ENCODE data around the gene PDSS1.
"Not testable (repeated sequence)": the region's sequence is repeated elsewhere in the genome, so short reads cannot be mapped to it uniquely, and the experiment has no call there.

The PDSS1 gene

GRCh38 chr10:26681076-26681475, 16.4 kb upstream of the PDSS1 start:
- Histone ChIP-seq H3K4me3 (no peak overlapping the region), H3K4me2 (no peak overlapping the region), H3K9ac (no peak overlapping the region), H4K20me1 (no peaks in the 10 kb centered on the region), H3K36me3 (no peaks in the 10 kb centered on the region), H3K9me3 (no peaks in the 10 kb centered on the region), H3K27ac (no peak overlapping the region), H3K27me3 (no peaks in the 10 kb centered on the region), H3K4me1 (peaks cover 16% of the 10 kb centered on the region; the same call in 1 of the 2 replicates)
- TF ChIP-seq Cebpa-rat (IDR thresholded peaks at IDR 0.05) = no peak

DNA sequence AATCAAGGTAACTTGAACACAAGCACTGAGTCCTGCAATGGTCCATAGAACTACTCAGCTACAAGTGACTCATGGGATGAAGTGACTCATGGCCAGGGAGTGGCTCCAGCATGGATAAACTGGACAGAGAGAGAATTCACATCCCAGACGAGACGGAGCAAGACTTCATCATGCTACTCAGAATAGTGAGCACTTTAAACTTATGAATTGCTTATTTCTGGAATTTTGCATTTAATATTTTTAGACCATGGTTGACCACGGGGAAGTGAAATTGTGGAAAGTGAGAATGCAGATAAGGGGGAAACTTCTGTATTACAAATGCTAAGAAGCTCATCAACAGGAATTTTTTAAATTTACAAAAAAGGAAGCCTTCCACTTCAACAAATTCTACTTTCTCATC, 15.5 kb upstream of the PDSS1 start:
- not testable (repeated sequence) for H3K36me3 ChIP-seq, H3K27me3 ChIP-seq, H3K27ac ChIP-seq, H3K4me2 ChIP-seq, H3K9ac ChIP-seq, H3K9me3 ChIP-seq, H3K4me3 ChIP-seq, H4K20me1 ChIP-seq
- peaks cover 16% of the 10 kb centered on the region; the same call in 1 of the 2 replicates for H3K4me1 ChIP-seq

- H3K27me3 ChIP-seq = no peaks in the 10 kb centered on the region
- no peak overlapping the region for H3K9ac ChIP-seq
- H3K4me1 ChIP-seq = peaks cover 16% of the 10 kb centered on the region; the same call in 1 of the 2 replicates
- H3K4me2 ChIP-seq = peak overlapping the region; percentile 42; the same call in 1 of the 2 replicates
- no peaks in the 10 kb centered on the region for H3K9me3 ChIP-seq
- H3K27ac ChIP-seq = no peak overlapping the region
- no peak overlapping the region for H3K4me3 ChIP-seq
- TF ChIP-seq Cebpa-rat (IDR thresholded peaks at IDR 0.05) = no peak
- no peaks in the 10 kb centered on the region for H4K20me1 ChIP-seq
- no peaks in the 10 kb centered on the region for H3K36me3 ChIP-seq
Observed at GRCh38 chr10:26682931-26683330, 14.6 kb upstream of the PDSS1 start.

- H4K20me1 ChIP-seq, H3K9me3 ChIP-seq, H3K4me2 ChIP-seq, H3K4me3 ChIP-seq, H3K27ac ChIP-seq, H3K9ac ChIP-seq, H3K27me3 ChIP-seq, H3K36me3 ChIP-seq: not testable (repeated sequence)
- H3K4me1 ChIP-seq = peaks cover 23% of the 10 kb centered on the region
Observed at GRCh38 chr10:26684667-26685264, 12.7 kb upstream of the PDSS1 start.

DNA sequence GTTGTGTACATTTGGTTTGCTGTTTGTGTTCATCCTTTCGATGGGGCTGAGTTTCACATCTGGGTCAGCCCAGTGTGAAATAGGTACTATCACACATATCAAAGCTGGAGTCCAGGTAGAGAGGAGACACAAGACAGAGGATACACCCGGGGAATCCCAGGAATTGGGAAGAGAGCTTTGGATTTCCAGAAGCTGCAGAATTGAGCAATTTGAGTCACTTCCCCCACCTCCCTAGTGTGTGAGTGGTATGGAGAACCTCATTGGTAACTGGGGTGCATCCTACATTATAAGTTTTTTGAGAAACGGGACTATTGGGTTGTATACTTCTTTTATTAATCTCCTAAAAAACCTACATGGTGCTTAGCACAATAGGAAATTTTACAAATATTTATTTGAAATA, 12.1 kb upstream of the PDSS1 start:
- Histone ChIP-seq H3K27me3 (no peaks in the 10 kb centered on the region), H3K4me2 (no peak overlapping the region), H3K9me3 (no peaks in the 10 kb centered on the region), H3K36me3 (no peaks in the 10 kb centered on the region), H4K20me1 (no peaks in the 10 kb centered on the region), H3K27ac (no peak overlapping the region), H3K4me3 (no peak overlapping the region), H3K9ac (no peak overlapping the region), H3K4me1 (peaks cover 23% of the 10 kb centered on the region)
- no peak for TF ChIP-seq Cebpa-rat (IDR thresholded peaks at IDR 0.05)

- Histone ChIP-seq H4K20me1 (no peaks in the 10 kb centered on the region), H3K27ac (no peak overlapping the region), H3K9ac (no peak overlapping the region), H3K36me3 (no peaks in the 10 kb centered on the region), H3K4me1 (peaks cover 8% of the 10 kb centered on the region), H3K27me3 (no peaks in the 10 kb centered on the region), H3K4me2 (peak overlapping the region; percentile 44; the same call in 1 of the 2 replicates), H3K9me3 (no peaks in the 10 kb centered on the region), H3K4me3 (no peak overlapping the region)
- TF ChIP-seq Cebpa-rat (IDR thresholded peaks at IDR 0.05) = no peak
Observed at GRCh38 chr10:26689399-26689798, 8.1 kb upstream of the PDSS1 start.

- TF ChIP-seq Cebpa-rat (IDR thresholded peaks at IDR 0.05) = no peak
- no peaks in the 10 kb centered on the region for H3K36me3 ChIP-seq
- H3K4me2 ChIP-seq = no peak overlapping the region
- H3K4me3 ChIP-seq = no peak overlapping the region
- no peak overlapping the region for H3K9ac ChIP-seq
- peaks cover 8% of the 10 kb centered on the region for H3K4me1 ChIP-seq
- H4K20me1 ChIP-seq = no peaks in the 10 kb centered on the region
- no peak overlapping the region for H3K27ac ChIP-seq
- H3K27me3 ChIP-seq = no peaks in the 10 kb centered on the region
- H3K9me3 ChIP-seq = no peaks in the 10 kb centered on the region
Observed at GRCh38 chr10:26690731-26691475, 6.6 kb upstream of the PDSS1 start.

DNA sequence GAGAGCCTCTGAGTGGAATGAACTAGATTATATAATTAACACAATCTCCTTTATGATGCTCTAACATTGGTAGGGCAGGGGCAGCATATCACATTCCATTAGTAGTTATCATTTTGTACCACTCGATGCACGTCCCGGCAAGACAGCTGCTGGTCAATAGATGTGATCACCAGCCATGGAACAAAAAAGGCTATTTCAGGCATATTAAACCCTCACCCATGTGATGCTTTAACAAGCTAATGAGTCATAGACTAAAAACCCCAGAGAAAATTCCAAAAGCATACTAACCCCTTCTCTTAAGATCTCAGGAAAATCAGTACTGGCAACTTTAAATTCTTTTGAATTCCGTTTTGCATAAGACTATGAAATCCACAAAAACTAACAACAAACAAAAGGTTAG, 3.0 kb upstream of the PDSS1 start:
- H3K27ac ChIP-seq, H3K27me3 ChIP-seq, H3K9me3 ChIP-seq, H4K20me1 ChIP-seq, H3K4me2 ChIP-seq, H3K4me3 ChIP-seq, H3K36me3 ChIP-seq, H3K9ac ChIP-seq: not testable (repeated sequence)
- H3K4me1 ChIP-seq = peaks cover 23% of the 10 kb centered on the region

- peaks cover 11% of the 10 kb centered on the region for H3K36me3 ChIP-seq
- H3K4me1 ChIP-seq = peaks cover 25% of the 10 kb centered on the region
- H4K20me1 ChIP-seq = peaks cover 9% of the 10 kb centered on the region
- peak; percentile 74 for TF ChIP-seq Cebpa-rat (IDR thresholded peaks at IDR 0.05)
- peak overlapping the region; percentile 92 for H3K27ac ChIP-seq
- H3K9ac ChIP-seq = peak overlapping the region; percentile 92
- peak overlapping the region; percentile 97 for H3K4me2 ChIP-seq
- H3K9me3 ChIP-seq = no peaks in the 10 kb centered on the region
- no peaks in the 10 kb centered on the region for H3K27me3 ChIP-seq
- peak overlapping the region; percentile 86 for H3K4me3 ChIP-seq
Observed at GRCh38 chr10:26696786-26697162, 727 bp upstream of the PDSS1 start.

DNA sequence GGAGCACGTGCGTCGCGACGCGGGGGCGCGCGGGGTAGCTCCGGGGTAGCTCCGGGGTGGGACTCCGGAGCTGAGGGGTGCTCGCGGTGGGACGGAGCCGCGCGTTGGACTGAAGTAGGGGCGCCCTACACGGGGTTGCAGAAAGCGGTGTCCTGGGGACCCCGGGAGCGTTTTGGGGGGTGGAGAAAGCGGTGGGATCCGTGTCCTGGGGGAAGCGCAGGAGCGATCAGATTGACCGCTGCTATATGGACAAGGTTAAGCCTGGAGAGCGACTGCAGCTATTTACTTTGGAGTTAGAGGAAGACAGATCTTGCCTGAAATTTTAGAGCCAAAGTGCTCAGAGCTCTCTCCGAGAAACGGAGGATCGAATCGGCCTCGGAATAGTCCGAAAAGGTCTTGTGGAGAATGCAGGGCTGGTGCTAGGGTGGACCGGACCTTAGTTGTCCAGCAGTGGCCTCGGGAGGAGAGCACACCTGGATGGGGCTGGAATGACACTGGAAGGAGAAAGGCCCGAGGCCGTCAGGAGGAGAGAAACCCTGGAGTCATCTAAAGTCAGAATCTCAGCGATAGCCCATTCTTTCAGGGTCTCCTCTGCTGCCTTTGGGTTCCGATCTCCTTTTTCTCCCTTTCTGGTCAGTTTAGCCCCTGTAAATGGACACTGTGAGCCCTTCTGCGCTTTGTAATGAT, 564 bp downstream of the PDSS1 start:
- Histone ChIP-seq H3K36me3 (peaks cover 24% of the 10 kb centered on the region), H3K9me3 (no peaks in the 10 kb centered on the region), H3K27me3 (no peaks in the 10 kb centered on the region), H3K4me3 (peak overlapping the region; percentile 86), H3K27ac (peak overlapping the region; percentile 92), H3K4me2 (peak overlapping the region; percentile 97), H4K20me1 (peaks cover 19% of the 10 kb centered on the region), H3K9ac (peak overlapping the region; percentile 92), H3K4me1 (peaks cover 25% of the 10 kb centered on the region)
- TF ChIP-seq Cebpa-rat (IDR thresholded peaks at IDR 0.05) = no peak
